Neural crest cell (in vitro differentiated cells): ENCODE data around the gene FRMD7. TPM values are rescaled to one million over a fixed set of nuclear protein-coding genes. Genes with fewer than 3 reads are reported as not detected.
"Not testable (repeated sequence)": the region's sequence is repeated elsewhere in the genome, so short reads cannot be mapped to it uniquely, and the experiment has no call there.

Experiments used
- DNase-seq: peaks from one replicate; pipeline ENCODE4 v3.0.0; 2021; ENCODE audit warnings: low read depth, mixed read lengths, low spot score
- H3K27ac Mint-ChIP-seq: one replicate; pipeline ENCODE4 v1.8.0; 2021; ENCODE audit warnings: mild to moderate bottlenecking, mixed read lengths; ENCODE audit not compliant: unreplicated experiment
- H3K27me3 Mint-ChIP-seq: 2 replicates; pipeline ENCODE4 v1.8.0; 2021; ENCODE audit warnings: low read depth, mild to moderate bottlenecking, mixed read lengths
- H3K36me3 Mint-ChIP-seq: 2 replicates; pipeline ENCODE4 v1.8.0; 2021; ENCODE audit warnings: low read depth, mild to moderate bottlenecking, mixed read lengths
- H3K4me1 Mint-ChIP-seq: 2 replicates; pipeline ENCODE4 v1.8.0; 2021; ENCODE audit warnings: mixed read lengths
- H3K4me3 Mint-ChIP-seq: one replicate; pipeline ENCODE4 v1.8.0; 2021; ENCODE audit warnings: mild to moderate bottlenecking, mixed read lengths
- H3K9me3 Mint-ChIP-seq: 2 replicates; pipeline ENCODE4 v1.8.0; 2021; ENCODE audit warnings: mixed read lengths
- CTCF ChIP-seq: fragments of 200-600 bp; sonication (generic); conservative IDR thresholded peaks from 2 replicates; pipeline ENCODE4 v1.5.0; 2021; ENCODE audit warnings: antibody characterized with exemption, mild to moderate bottlenecking
- total RNA-seq: library from RNA; stranded (reverse); gene quantifications from 2 replicates; pipeline ENCODE4 v1.2.1, GENCODE V29; 2021

FRMD7 gene
- total RNA-seq, 1 donor from 2014 or later = 0.21 TPM

- no peak for DNase-seq
- Mint-ChIP-seq H3K36me3 (no peaks in the 10 kb centered on the region), H3K9me3 (no peaks in the 10 kb centered on the region), H3K4me1 (no peaks in the 10 kb centered on the region), H3K27me3 (no peaks in the 10 kb centered on the region), H3K27ac (no peak overlapping the region), H3K4me3 (no peak overlapping the region)
- TF ChIP-seq CTCF = no peak
Measured at GRCh38 chrX:132063862-132064261, 64.0 kb downstream of the FRMD7 start.

GRCh38 chrX:132063334-132063733, 64.5 kb downstream of the FRMD7 start:
- Mint-ChIP-seq H3K36me3 (no peaks in the 10 kb centered on the region), H3K4me3 (no peak overlapping the region), H3K4me1 (no peaks in the 10 kb centered on the region), H3K27ac (no peak overlapping the region), H3K27me3 (no peaks in the 10 kb centered on the region), H3K9me3 (no peaks in the 10 kb centered on the region)
- DNase-seq = no peak
- no peak for TF ChIP-seq CTCF

GRCh38 chrX:132059973-132060540, 67.8 kb downstream of the FRMD7 start:
- no peak for DNase-seq
- H3K27me3 Mint-ChIP-seq = no peaks in the 10 kb centered on the region
- H3K4me1 Mint-ChIP-seq = no peaks in the 10 kb centered on the region
- no peak overlapping the region for H3K4me3 Mint-ChIP-seq
- TF ChIP-seq CTCF = no peak
- H3K9me3 Mint-ChIP-seq = no peaks in the 10 kb centered on the region
- H3K36me3 Mint-ChIP-seq = peaks cover 7% of the 10 kb centered on the region
- no peak overlapping the region for H3K27ac Mint-ChIP-seq

GRCh38 chrX:132058975-132059374, 68.8 kb downstream of the FRMD7 start:
- DNase-seq = no peak
- no peaks in the 10 kb centered on the region for H3K9me3 Mint-ChIP-seq
- no peak overlapping the region for H3K4me3 Mint-ChIP-seq
- peaks cover 7% of the 10 kb centered on the region for H3K36me3 Mint-ChIP-seq
- H3K4me1 Mint-ChIP-seq = no peaks in the 10 kb centered on the region
- H3K27me3 Mint-ChIP-seq = no peaks in the 10 kb centered on the region
- no peak overlapping the region for H3K27ac Mint-ChIP-seq
- TF ChIP-seq CTCF = no peak

GRCh38 chrX:132058050-132058449, 69.8 kb downstream of the FRMD7 start:
- Mint-ChIP-seq H3K9me3 (no peaks in the 10 kb centered on the region), H3K4me3 (no peak overlapping the region), H3K27me3 (no peaks in the 10 kb centered on the region), H3K36me3 (peaks cover 9% of the 10 kb centered on the region), H3K4me1 (no peaks in the 10 kb centered on the region), H3K27ac (no peak overlapping the region)
- no peak for TF ChIP-seq CTCF
- no peak for DNase-seq

DNA sequence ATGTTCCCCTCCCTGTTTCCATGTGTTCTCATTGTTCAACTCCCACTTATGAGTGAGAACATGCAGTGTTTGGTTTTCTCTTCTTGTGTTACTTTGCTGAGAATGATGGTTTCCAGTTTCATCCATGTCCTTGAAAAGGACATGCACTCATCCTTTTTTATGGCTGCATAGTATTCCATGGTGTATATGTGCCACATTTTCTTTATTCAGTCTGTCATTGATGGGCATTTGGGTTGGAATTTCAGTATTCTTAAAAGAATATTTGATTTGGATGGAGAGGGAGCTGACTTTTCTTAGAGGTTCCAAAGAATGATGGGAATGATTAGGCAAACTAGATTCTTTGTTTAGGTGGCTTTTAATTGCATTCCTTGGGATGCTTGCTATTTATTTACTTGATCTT, 76.0 kb downstream of the FRMD7 start:
- not testable (repeated sequence) for H3K4me3 Mint-ChIP-seq, H3K9me3 Mint-ChIP-seq, DNase-seq, H3K27me3 Mint-ChIP-seq, H3K4me1 Mint-ChIP-seq
- peak overlapping the region; percentile 29 for H3K27ac Mint-ChIP-seq
- peaks cover 14% of the 10 kb centered on the region for H3K36me3 Mint-ChIP-seq
